Trophoblast cell (in vitro differentiated cells and primary cell): ENCODE measurements around the gene SERPINB12.

Experiments used
- DNase-seq, 2 donors: peaks; one replicate each; pipeline ENCODE4 v3.0.0-alpha.2; 2016
- H2AFZ ChIP-seq: 2 replicates; pipeline ENCODE4 v1.6.1; 2013; ENCODE audit warnings: low read length, moderate library complexity, mild to moderate bottlenecking; ENCODE audit not compliant: insufficient read depth, poor library complexity
- H2AK5ac ChIP-seq: 2 replicates; pipeline ENCODE4 v1.6.1; 2013; ENCODE audit warnings: mild to moderate bottlenecking, low read length
- H2BK120ac ChIP-seq: 2 replicates; pipeline ENCODE4 v1.6.1; 2013; ENCODE audit warnings: low read length, mild to moderate bottlenecking, moderate library complexity; ENCODE audit not compliant: insufficient read depth, poor library complexity
- H2BK12ac ChIP-seq: 2 replicates; pipeline ENCODE4 v1.6.1; 2013; ENCODE audit warnings: mild to moderate bottlenecking, low read length, moderate library complexity
- H2BK5ac ChIP-seq: 2 replicates; pipeline ENCODE4 v1.6.1; 2013; ENCODE audit warnings: low read length, low read depth, moderate library complexity, mild to moderate bottlenecking; ENCODE audit not compliant: poor library complexity
- H3K14ac ChIP-seq: 2 replicates; pipeline ENCODE4 v1.6.1; 2013; ENCODE audit warnings: mild to moderate bottlenecking, low read length
- H3K18ac ChIP-seq: 2 replicates; pipeline ENCODE4 v1.6.1; 2013; ENCODE audit warnings: mild to moderate bottlenecking, low read length
- H3K23ac ChIP-seq: 2 replicates; pipeline ENCODE4 v1.6.1; 2013; ENCODE audit warnings: low read length
- H3K27ac ChIP-seq: 2 replicates; pipeline ENCODE4 v1.5.1; 2013; ENCODE audit warnings: low read depth, mild to moderate bottlenecking, inconsistent platforms, low read length, moderate library complexity
- H3K27me3 ChIP-seq: 2 replicates; pipeline ENCODE4 v1.6.1; 2013; ENCODE audit warnings: inconsistent platforms, mild to moderate bottlenecking, low read length, moderate library complexity; ENCODE audit not compliant: insufficient read depth
- H3K36me3 ChIP-seq, 2 experiments: 1 replicate in 1 of 2; 2 replicates in 1 of 2; pipeline ENCODE4 v1.6.1; 2013; ENCODE audit warnings: low read length in 2 of 2, mild to moderate bottlenecking in 2 of 2, moderate library complexity in 1 of 2; ENCODE audit not compliant: insufficient read depth in 2 of 2, control insufficient read depth in 1 of 2
- H3K4ac ChIP-seq: 2 replicates; pipeline ENCODE4 v1.6.1; 2013; ENCODE audit warnings: low read depth, mild to moderate bottlenecking, low read length, moderate library complexity
- H3K4me1 ChIP-seq, 2 experiments: 1 replicate in 1 of 2; 2 replicates in 1 of 2; pipeline ENCODE4 v1.6.1; 2013; ENCODE audit warnings: low read length in 2 of 2, mild to moderate bottlenecking in 2 of 2, moderate library complexity in 1 of 2; ENCODE audit not compliant: insufficient read depth in 2 of 2, control insufficient read depth in 1 of 2
- H3K4me2 ChIP-seq: 2 replicates; pipeline ENCODE4 v1.6.1; 2013; ENCODE audit warnings: inconsistent platforms, mild to moderate bottlenecking, low read length, moderate library complexity
- H3K4me3 ChIP-seq: 2 replicates; pipeline ENCODE4 v1.5.1; 2013; ENCODE audit warnings: mild to moderate bottlenecking, low read depth, low read length, inconsistent platforms
- H3K79me1 ChIP-seq: one replicate; pipeline ENCODE4 v1.6.1; 2013; ENCODE audit warnings: low read length
- H3K79me2 ChIP-seq: 2 replicates; pipeline ENCODE4 v1.6.1; 2013; ENCODE audit warnings: low read length, mild to moderate bottlenecking; ENCODE audit not compliant: control insufficient read depth, insufficient read depth, poor library complexity
- H3K9ac ChIP-seq: 2 replicates; pipeline ENCODE4 v1.6.1; 2013; ENCODE audit warnings: mild to moderate bottlenecking, low read length
- H3K9me3 ChIP-seq: 2 replicates; pipeline ENCODE4 v1.6.1; 2013; ENCODE audit warnings: low read depth, mild to moderate bottlenecking, control low read depth, inconsistent platforms, low read length; ENCODE audit not compliant: insufficient read depth
- H4K12ac ChIP-seq: 2 replicates; pipeline ENCODE4 v1.6.1; 2013; ENCODE audit warnings: low read depth, mild to moderate bottlenecking, low read length, moderate library complexity
- H4K8ac ChIP-seq: 2 replicates; pipeline ENCODE4 v1.6.1; 2013; ENCODE audit warnings: low read depth, mild to moderate bottlenecking, low read length, moderate library complexity
- H4K91ac ChIP-seq: one replicate; pipeline ENCODE4 v1.6.1; 2013; ENCODE audit warnings: low read depth, mild to moderate bottlenecking, low read length, moderate library complexity
- WGBS: extraction: QIAGEN DNeasy Blood & Tissue Kit; methylation state at CpG from one replicate; pipeline ENCODE4 v1.1.7; 2013; ENCODE audit warnings: missing lambda C conversion rate; ENCODE audit not compliant: insufficient read length, insufficient coverage; ENCODE audit errors: extremely low coverage; 5-methylcytosine and 5-hydroxymethylcytosine counted together

SERPINB12 gene

DNA sequence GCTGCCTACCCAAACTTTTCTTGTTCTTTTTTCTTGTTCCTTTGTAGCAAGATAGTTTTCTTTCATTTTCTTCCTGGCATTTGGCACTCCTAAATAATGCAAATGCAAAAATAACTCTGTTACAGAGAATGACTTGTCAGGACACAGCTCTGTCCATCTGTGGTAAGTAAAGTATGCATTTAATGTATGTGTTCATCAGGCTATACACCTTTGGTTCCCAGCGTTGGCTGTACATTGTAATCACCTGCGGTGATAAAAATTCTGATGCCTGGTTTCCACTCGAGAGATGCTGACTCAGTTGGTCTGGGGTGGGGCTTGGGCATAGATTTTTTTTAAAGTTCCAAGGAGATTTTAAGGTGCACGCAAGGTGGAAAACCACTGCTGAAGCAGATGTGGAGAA, 44.8 kb downstream of the SERPINB12 start, which contains the start of gene SERPINB13:
Gene SERPINB13 (plus strand): TSS at position 378 of the 400 bp plus-strand sequence. CDS start 1,325 bp downstream, outside the sequence.
- Histone ChIP-seq H3K9me3 (no peaks in the 10 kb centered on the region), H3K23ac (no peak within 1 kb of the TSS), H4K91ac (no peak within 1 kb of the TSS), H3K79me1 (no peaks in the 10 kb centered on the region), H4K12ac (no peak within 1 kb of the TSS), H3K14ac (no peak within 1 kb of the TSS), H3K27ac (no peak within 1 kb of the TSS), H3K9ac (no peak within 1 kb of the TSS), H2AK5ac (no peak within 1 kb of the TSS), H2AFZ (no peak within 1 kb of the TSS), H3K79me2 (no peaks in the 10 kb centered on the region), H3K4me3 (no peak within 1 kb of the TSS), H3K36me3 (no peaks in the 10 kb centered on the region), H3K4me2 (no peak within 1 kb of the TSS), H4K8ac (no peak within 1 kb of the TSS), H3K27me3 (no peaks in the 10 kb centered on the region), H3K4ac (no peak within 1 kb of the TSS), H3K4me1 (peaks cover 0 to 3% of the 10 kb centered on the region in 2 experiments), H3K18ac (no peak within 1 kb of the TSS), H2BK5ac (no peak within 1 kb of the TSS), H2BK12ac (no peak within 1 kb of the TSS), H2BK120ac (no peak within 1 kb of the TSS)
- DNase-seq: no peak
- WGBS: no CpG with 5 or more reads among the region's 4 CpGs

GRCh38 chr18:63588909-63589308, 46.7 kb downstream of the SERPINB12 start:
- H3K36me3 ChIP-seq: no peaks in the 10 kb centered on the region
- H3K4me1 ChIP-seq: peaks cover 0 to 3% of the 10 kb centered on the region in 2 experiments
- H3K18ac ChIP-seq: no peak overlapping the region
- no peak overlapping the region for H3K27ac ChIP-seq
- H2AK5ac ChIP-seq: no peak overlapping the region
- H2AFZ ChIP-seq: no peak overlapping the region
- no peak overlapping the region for H4K8ac ChIP-seq
- no peak overlapping the region for H3K9ac ChIP-seq
- H4K91ac ChIP-seq: no peak overlapping the region
- H2BK120ac ChIP-seq: no peak overlapping the region
- no peak overlapping the region for H4K12ac ChIP-seq
- no CpG with 5 or more reads among the region's 5 CpGs for WGBS
- H2BK12ac ChIP-seq: no peak overlapping the region
- no peaks in the 10 kb centered on the region for H3K27me3 ChIP-seq
- no peak overlapping the region for H3K4me3 ChIP-seq
- H3K4me2 ChIP-seq: no peak overlapping the region
- no peak overlapping the region for H2BK5ac ChIP-seq
- no peaks in the 10 kb centered on the region for H3K9me3 ChIP-seq
- no peak overlapping the region for H3K14ac ChIP-seq
- H3K79me2 ChIP-seq: no peaks in the 10 kb centered on the region
- peak; percentile 75 to 98 for DNase-seq
- H3K23ac ChIP-seq: no peak overlapping the region
- no peak overlapping the region for H3K4ac ChIP-seq
- H3K79me1 ChIP-seq: no peaks in the 10 kb centered on the region

GRCh38 chr18:63590373-63590772, 48.2 kb downstream of the SERPINB12 start:
- H3K4ac ChIP-seq: no peak overlapping the region
- H2BK5ac ChIP-seq: no peak overlapping the region
- no peaks in the 10 kb centered on the region for H3K36me3 ChIP-seq
- no peak overlapping the region for H2AFZ ChIP-seq
- no peaks in the 10 kb centered on the region for H3K79me2 ChIP-seq
- H3K23ac ChIP-seq: no peak overlapping the region
- no peaks in the 10 kb centered on the region for H3K79me1 ChIP-seq
- no peak overlapping the region for H4K91ac ChIP-seq
- no peak overlapping the region for H4K8ac ChIP-seq
- no peaks in the 10 kb centered on the region for H3K9me3 ChIP-seq
- DNase-seq: peak in 1 of 2 donors; percentile 17
- no peak overlapping the region for H2BK120ac ChIP-seq
- H3K4me3 ChIP-seq: no peak overlapping the region
- no peak overlapping the region for H3K27ac ChIP-seq
- H3K9ac ChIP-seq: no peak overlapping the region
- H4K12ac ChIP-seq: no peak overlapping the region
- H3K18ac ChIP-seq: no peak overlapping the region
- H2BK12ac ChIP-seq: no peak overlapping the region
- whole genome bisulfite sequencing: no CpG with 5 or more reads among the region's 2 CpGs
- no peak overlapping the region for H2AK5ac ChIP-seq
- H3K27me3 ChIP-seq: no peaks in the 10 kb centered on the region
- H3K4me2 ChIP-seq: no peak overlapping the region
- peaks cover 0 to 3% of the 10 kb centered on the region in 2 experiments for H3K4me1 ChIP-seq
- H3K14ac ChIP-seq: no peak overlapping the region

GRCh38 chr18:63590966-63591695, 49.0 kb downstream of the SERPINB12 start:
- Histone ChIP-seq H2BK5ac (no peak overlapping the region), H4K8ac (no peak overlapping the region), H3K4me3 (no peak overlapping the region), H3K27ac (no peak overlapping the region), H3K9me3 (no peaks in the 10 kb centered on the region), H3K14ac (no peak overlapping the region), H3K27me3 (no peaks in the 10 kb centered on the region), H3K9ac (no peak overlapping the region), H3K79me2 (no peaks in the 10 kb centered on the region), H3K4me1 (peaks cover 0 to 3% of the 10 kb centered on the region in 2 experiments), H3K18ac (no peak overlapping the region), H3K36me3 (no peaks in the 10 kb centered on the region), H3K79me1 (no peaks in the 10 kb centered on the region), H4K12ac (no peak overlapping the region), H4K91ac (no peak overlapping the region), H2BK120ac (no peak overlapping the region), H3K23ac (no peak overlapping the region), H3K4ac (no peak overlapping the region), H2BK12ac (no peak overlapping the region), H3K4me2 (no peak overlapping the region), H2AK5ac (no peak overlapping the region), H2AFZ (no peak overlapping the region)
- no peak for DNase-seq
- no CpG with 5 or more reads among the region's 3 CpGs for WGBS
